Aorta (tissue), 5 donors: Measurements from ENCODE around the gene GPR78. TPM values are rescaled to one million over a fixed set of nuclear protein-coding genes. Genes with fewer than 3 reads are reported as not detected.

ENCODE experiments used
- ATAC-seq: fragments of 200-7000 bp; cut with Tn5 transposase; one replicate; pipeline ENCODE4 v1.9.1; 2022; ENCODE audit warnings: moderate library complexity; ENCODE audit not compliant: low FRiP score
- DNase-seq, 2 donors: peaks; one replicate each; pipeline ENCODE4 v3.0.0-alpha.2; 2020
- H3K27ac ChIP-seq, 2 donors: one replicate each; pipeline ENCODE4 v1.5.1; 2013; ENCODE audit warnings: low read length in 2 of 2, mild to moderate bottlenecking in 2 of 2, moderate library complexity in 2 of 2, control low read depth in 1 of 2, inconsistent platforms in 1 of 2, low read depth in 1 of 2
- H3K27me3 ChIP-seq, 2 donors: one replicate each; pipeline ENCODE4 v1.6.1; 2013; ENCODE audit warnings: control low read depth in 1 of 2, low read length in 1 of 2, mild to moderate bottlenecking in 1 of 2, moderate library complexity in 1 of 2; ENCODE audit not compliant: insufficient read depth in 2 of 2, control insufficient read depth in 1 of 2
- H3K36me3 ChIP-seq, 2 donors: one replicate each; pipeline ENCODE4 v1.6.1; 2013; ENCODE audit warnings: control low read depth in 1 of 2, low read length in 1 of 2, mild to moderate bottlenecking in 1 of 2; ENCODE audit not compliant: insufficient read depth in 2 of 2, control insufficient read depth in 1 of 2
- H3K4me1 ChIP-seq, 2 donors: one replicate each; pipeline ENCODE4 v1.6.1; 2013; ENCODE audit warnings: low read length in 2 of 2, control low read depth in 1 of 2, mild to moderate bottlenecking in 1 of 2, moderate library complexity in 1 of 2; ENCODE audit not compliant: insufficient read depth in 2 of 2, control insufficient read depth in 1 of 2
- H3K4me3 ChIP-seq, 2 donors: one replicate each; pipeline ENCODE4 v1.5.1; 2013; ENCODE audit warnings: low read length in 2 of 2, control low read depth in 1 of 2, mild to moderate bottlenecking in 1 of 2
- H3K9me3 ChIP-seq: one replicate; pipeline ENCODE4 v1.6.1; 2013; ENCODE audit warnings: mild to moderate bottlenecking, low read length; ENCODE audit not compliant: control insufficient read depth
- WGBS, 2 donors: extraction: QIAGEN DNeasy Blood & Tissue Kit; methylation state at CpG; one replicate each; pipeline ENCODE4 v1.1.7; 2013; 5-methylcytosine and 5-hydroxymethylcytosine counted together
- intact Hi-C, 2 donors: fragments of 100-400 bp; cut with DNase I; formaldehyde crosslinking; loops; one replicate each; pipeline versions ENCODE4 v1.14.2 to v1.15.0; 2022
- polyA plus RNA-seq, 2 donors: library from polyadenylated mRNA; stranded (reverse); fragments of 200-250 nt; gene quantifications; one replicate each; pipeline ENCODE4 v1.2.3, GENCODE V29; 2013
- total RNA-seq, 2 donors: library from RNA; stranded (reverse); fragmentation: NEBNext Ultra II Directional; extraction: Animal tissue kit (Norgen Biotek cat#: 25700); gene quantifications; one replicate each; pipeline ENCODE4 v1.2.1, GENCODE V29; 2021
- donor health status: healthy with polysubstance abuse.
- donor health status: Bipolar disorder and iron deficiency.
- donor health status: DM: no; HTN: no; CAD: no.
- donor health status: DM: no; HTN: no; CAD: no.
- donor health status: DM: yes; HTN: yes; CAD: no.

GPR78 gene
- total and polyA plus RNA-seq, 4 donors = 0.48 TPM; not detected in 3

GRCh38 chr4:8590546-8590880 lies 10.3 kb downstream of the GPR78 start:
- peak in 1 of 2 donors; percentile 24 for DNase-seq
- no peaks in the 10 kb centered on the region for H3K9me3 ChIP-seq
- intact Hi-C loops = loop anchor here in 1 of 2 donors (10.0 kb wide), 1 partner anchor 346 kb away; no protein-coding TSS in a partner anchor
- no peaks in the 10 kb centered on the region for H3K27me3 ChIP-seq
- no peak for ATAC-seq
- H3K36me3 ChIP-seq = no peaks in the 10 kb centered on the region
- 83 to 84% methylated on average over 5 of the region's 5 CpGs for WGBS, 2 donors
- no peak overlapping the region for H3K27ac ChIP-seq
- no peaks in the 10 kb centered on the region for H3K4me1 ChIP-seq
- no peak overlapping the region for H3K4me3 ChIP-seq

GRCh38 chr4:8591114-8591513 lies 10.9 kb downstream of the GPR78 start:
- no peaks in the 10 kb centered on the region for H3K36me3 ChIP-seq
- intact Hi-C loops = loop anchor here in 1 of 2 donors (10.0 kb wide), 1 partner anchor 346 kb away; no protein-coding TSS in a partner anchor
- ATAC-seq (no peak), DNase-seq (peak in 1 of 2 donors; percentile 32)
- no peaks in the 10 kb centered on the region for H3K4me1 ChIP-seq
- no peak overlapping the region for H3K4me3 ChIP-seq
- H3K27me3 ChIP-seq = no peaks in the 10 kb centered on the region
- no peak overlapping the region for H3K27ac ChIP-seq
- no peaks in the 10 kb centered on the region for H3K9me3 ChIP-seq
- WGBS, 2 donors = 87 to 88% methylated on average over 9 of the region's 9 CpGs

GRCh38 chr4:8591626-8592365 lies 11.6 kb downstream of the GPR78 start:
- Histone ChIP-seq H3K4me3 (no peak overlapping the region), H3K27ac (no peak overlapping the region), H3K9me3 (no peaks in the 10 kb centered on the region), H3K4me1 (no peaks in the 10 kb centered on the region), H3K36me3 (no peaks in the 10 kb centered on the region), H3K27me3 (no peaks in the 10 kb centered on the region)
- 75 to 76% methylated on average over 15 of the region's 15 CpGs for WGBS, 2 donors
- ATAC-seq = no peak
- DNase-seq = peak in 1 of 2 donors; percentile 16
- intact Hi-C loops = loop anchor here in 1 of 2 donors (10.0 kb wide), 1 partner anchor 347 kb away; no protein-coding TSS in a partner anchor

- Histone ChIP-seq H3K9me3 (no peaks in the 10 kb centered on the region), H3K27ac (no peak within 1 kb of the TSS), H3K4me1 (no peaks in the 10 kb centered on the region), H3K27me3 (no peaks in the 10 kb centered on the region), H3K36me3 (no peaks in the 10 kb centered on the region), H3K4me3 (no peak within 1 kb of the TSS)
- intact Hi-C loops = loop anchor here in 1 of 2 donors (10.0 kb wide), 1 partner anchor 348 kb away; no protein-coding TSS in a partner anchor
- ATAC-seq (no peak), DNase-seq (peak; percentile 46 to 77)
- 5% methylated on average over 52 to 58 of the region's 58 CpGs for WGBS, 2 donors
Observed at GRCh38 chr4:8592366-8593263, 12.4 kb downstream of the GPR78 start, which contains the start of gene CPZ. TSS of gene CPZ (plus strand) at chr4:8592765. CDS start at chr4:8592834, 69 bp downstream.

- H3K27me3 ChIP-seq = no peaks in the 10 kb centered on the region
- H3K4me3 ChIP-seq = no peak overlapping the region
- H3K36me3 ChIP-seq = no peaks in the 10 kb centered on the region
- H3K27ac ChIP-seq = no peak overlapping the region
- ATAC-seq (no peak), DNase-seq (no peak)
- intact Hi-C loops = loop anchor here (2.0 to 10.0 kb wide), 2 partner anchors 125 to 349 kb away; no protein-coding TSS in a partner anchor
- no peaks in the 10 kb centered on the region for H3K9me3 ChIP-seq
- 31 to 33% methylated on average over 21 to 24 of the region's 24 CpGs for WGBS, 2 donors
- no peaks in the 10 kb centered on the region for H3K4me1 ChIP-seq
Observed at GRCh38 chr4:8593264-8594096, 13.3 kb downstream of the GPR78 start.

- Histone ChIP-seq H3K27me3 (no peaks in the 10 kb centered on the region), H3K9me3 (no peaks in the 10 kb centered on the region), H3K36me3 (no peaks in the 10 kb centered on the region), H3K4me3 (no peak overlapping the region), H3K27ac (no peak overlapping the region), H3K4me1 (no peaks in the 10 kb centered on the region)
- DNase-seq = no peak
- 52 to 54% methylated on average over 24 of the region's 24 CpGs for WGBS, 2 donors
- intact Hi-C loops = loop anchor here (2.0 to 10.0 kb wide), 2 partner anchors 126 to 350 kb away; no protein-coding TSS in a partner anchor
- peak; percentile 67 for ATAC-seq
Observed at GRCh38 chr4:8594097-8595038, 14.2 kb downstream of the GPR78 start.

GRCh38 chr4:8595237-8596087 lies 15.3 kb downstream of the GPR78 start:
- H3K27ac ChIP-seq = no peak overlapping the region
- no peaks in the 10 kb centered on the region for H3K9me3 ChIP-seq
- H3K36me3 ChIP-seq = no peaks in the 10 kb centered on the region
- no peak for DNase-seq
- no peaks in the 10 kb centered on the region for H3K27me3 ChIP-seq
- WGBS, 2 donors = 62 to 64% methylated on average over 16 of the region's 16 CpGs
- H3K4me1 ChIP-seq = no peaks in the 10 kb centered on the region
- intact Hi-C loops = loop anchor here (2.0 to 10.0 kb wide), 2 partner anchors 127 to 351 kb away; no protein-coding TSS in a partner anchor
- H3K4me3 ChIP-seq = no peak overlapping the region
- no peak for ATAC-seq
